ENCODE measurements around the gene P2RY8. TPM values are rescaled to one million over a fixed set of nuclear protein-coding genes. Genes with fewer than 3 reads are reported as not detected.

The P2RY8 gene
- total RNA-seq, 1 experiment from 2014 or later = 0.37 TPM

DNA sequence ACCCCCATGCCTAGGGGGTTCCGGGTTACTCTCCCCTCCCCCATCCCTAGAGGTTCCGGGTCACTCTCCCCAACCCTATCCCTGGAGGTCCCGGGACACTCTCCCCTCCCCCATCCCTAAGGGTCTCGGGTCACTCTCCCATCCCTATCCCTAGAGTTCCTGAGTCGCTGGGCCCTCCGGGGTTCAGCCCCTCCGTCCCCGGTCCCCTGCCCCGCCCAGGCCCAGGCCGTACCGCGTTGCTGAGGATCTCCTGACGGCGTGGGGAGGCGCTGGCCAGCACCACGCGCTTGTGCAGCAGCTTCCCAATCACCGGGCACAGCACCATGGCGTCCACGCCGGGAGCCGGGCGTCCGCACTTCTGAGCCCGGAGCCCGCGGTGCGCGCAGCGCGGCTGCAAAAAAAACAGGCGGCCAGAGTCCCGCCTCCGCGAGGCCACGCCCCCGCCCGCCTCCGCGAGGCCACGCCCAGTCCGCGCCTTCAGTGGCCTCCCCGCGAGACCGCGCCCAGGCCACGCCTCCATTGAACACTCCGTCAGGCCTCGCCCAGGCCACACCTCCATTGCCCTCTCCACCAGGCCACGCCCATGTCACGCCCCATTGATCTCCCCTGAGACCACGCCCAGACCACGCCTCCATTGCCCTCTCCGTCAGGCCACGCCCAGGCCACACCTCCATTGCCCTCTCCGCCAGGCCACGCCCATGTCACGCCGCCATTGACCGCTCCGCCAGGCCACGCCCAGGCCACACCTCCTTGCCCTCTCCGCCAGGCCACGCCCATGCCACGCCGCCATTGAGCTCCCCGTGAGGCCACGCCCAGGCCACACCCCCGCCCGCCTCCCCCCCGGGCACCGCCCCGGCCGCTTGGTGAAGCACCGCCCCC, 84.2 kb downstream of the P2RY8 start, which contains the start of gene ASMTL (continued):
- TF ChIP-seq, protein P1, sequence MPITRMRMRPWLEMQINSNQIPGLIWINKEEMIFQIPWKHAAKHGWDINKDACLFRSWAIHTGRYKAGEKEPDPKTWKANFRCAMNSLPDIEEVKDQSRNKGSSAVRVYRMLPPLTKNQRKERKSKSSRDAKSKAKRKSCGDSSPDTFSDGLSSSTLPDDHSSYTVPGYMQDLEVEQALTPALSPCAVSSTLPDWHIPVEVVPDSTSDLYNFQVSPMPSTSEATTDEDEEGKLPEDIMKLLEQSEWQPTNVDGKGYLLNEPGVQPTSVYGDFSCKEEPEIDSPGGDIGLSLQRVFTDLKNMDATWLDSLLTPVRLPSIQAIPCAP (CRISPR knock-in tag; IDR thresholded peaks at IDR 0.05) = peak; percentile 55; the same call in 1 of the 2 replicates
- TF ChIP-seq MXD4 (CRISPR knock-in tag; IDR thresholded peaks at IDR 0.05; ENCODE audit: borderline replicate concordance) (no peak), ESRRA (CRISPR knock-in tag; IDR thresholded peaks at IDR 0.05; ENCODE audit: borderline replicate concordance) (peak; percentile 47; the same call in 1 of the 2 replicates), NR2C2 (CRISPR knock-in tag; IDR thresholded peaks at IDR 0.05) (peak; percentile 82)
- TF ChIP-seq, protein P2, sequence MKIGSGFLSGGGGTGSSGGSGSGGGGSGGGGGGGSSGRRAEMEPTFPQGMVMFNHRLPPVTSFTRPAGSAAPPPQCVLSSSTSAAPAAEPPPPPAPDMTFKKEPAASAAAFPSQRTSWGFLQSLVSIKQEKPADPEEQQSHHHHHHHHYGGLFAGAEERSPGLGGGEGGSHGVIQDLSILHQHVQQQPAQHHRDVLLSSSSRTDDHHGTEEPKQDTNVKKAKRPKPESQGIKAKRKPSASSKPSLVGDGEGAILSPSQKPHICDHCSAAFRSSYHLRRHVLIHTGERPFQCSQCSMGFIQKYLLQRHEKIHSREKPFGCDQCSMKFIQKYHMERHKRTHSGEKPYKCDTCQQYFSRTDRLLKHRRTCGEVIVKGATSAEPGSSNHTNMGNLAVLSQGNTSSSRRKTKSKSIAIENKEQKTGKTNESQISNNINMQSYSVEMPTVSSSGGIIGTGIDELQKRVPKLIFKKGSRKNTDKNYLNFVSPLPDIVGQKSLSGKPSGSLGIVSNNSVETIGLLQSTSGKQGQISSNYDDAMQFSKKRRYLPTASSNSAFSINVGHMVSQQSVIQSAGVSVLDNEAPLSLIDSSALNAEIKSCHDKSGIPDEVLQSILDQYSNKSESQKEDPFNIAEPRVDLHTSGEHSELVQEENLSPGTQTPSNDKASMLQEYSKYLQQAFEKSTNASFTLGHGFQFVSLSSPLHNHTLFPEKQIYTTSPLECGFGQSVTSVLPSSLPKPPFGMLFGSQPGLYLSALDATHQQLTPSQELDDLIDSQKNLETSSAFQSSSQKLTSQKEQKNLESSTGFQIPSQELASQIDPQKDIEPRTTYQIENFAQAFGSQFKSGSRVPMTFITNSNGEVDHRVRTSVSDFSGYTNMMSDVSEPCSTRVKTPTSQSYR (CRISPR knock-in tag; IDR thresholded peaks at IDR 0.05) = peak; percentile 92
- TF ChIP-seq, protein P3, sequence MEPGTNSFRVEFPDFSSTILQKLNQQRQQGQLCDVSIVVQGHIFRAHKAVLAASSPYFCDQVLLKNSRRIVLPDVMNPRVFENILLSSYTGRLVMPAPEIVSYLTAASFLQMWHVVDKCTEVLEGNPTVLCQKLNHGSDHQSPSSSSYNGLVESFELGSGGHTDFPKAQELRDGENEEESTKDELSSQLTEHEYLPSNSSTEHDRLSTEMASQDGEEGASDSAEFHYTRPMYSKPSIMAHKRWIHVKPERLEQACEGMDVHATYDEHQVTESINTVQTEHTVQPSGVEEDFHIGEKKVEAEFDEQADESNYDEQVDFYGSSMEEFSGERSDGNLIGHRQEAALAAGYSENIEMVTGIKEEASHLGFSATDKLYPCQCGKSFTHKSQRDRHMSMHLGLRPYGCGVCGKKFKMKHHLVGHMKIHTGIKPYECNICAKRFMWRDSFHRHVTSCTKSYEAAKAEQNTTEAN (CRISPR knock-in tag; IDR thresholded peaks at IDR 0.05) = no peak

DNA sequence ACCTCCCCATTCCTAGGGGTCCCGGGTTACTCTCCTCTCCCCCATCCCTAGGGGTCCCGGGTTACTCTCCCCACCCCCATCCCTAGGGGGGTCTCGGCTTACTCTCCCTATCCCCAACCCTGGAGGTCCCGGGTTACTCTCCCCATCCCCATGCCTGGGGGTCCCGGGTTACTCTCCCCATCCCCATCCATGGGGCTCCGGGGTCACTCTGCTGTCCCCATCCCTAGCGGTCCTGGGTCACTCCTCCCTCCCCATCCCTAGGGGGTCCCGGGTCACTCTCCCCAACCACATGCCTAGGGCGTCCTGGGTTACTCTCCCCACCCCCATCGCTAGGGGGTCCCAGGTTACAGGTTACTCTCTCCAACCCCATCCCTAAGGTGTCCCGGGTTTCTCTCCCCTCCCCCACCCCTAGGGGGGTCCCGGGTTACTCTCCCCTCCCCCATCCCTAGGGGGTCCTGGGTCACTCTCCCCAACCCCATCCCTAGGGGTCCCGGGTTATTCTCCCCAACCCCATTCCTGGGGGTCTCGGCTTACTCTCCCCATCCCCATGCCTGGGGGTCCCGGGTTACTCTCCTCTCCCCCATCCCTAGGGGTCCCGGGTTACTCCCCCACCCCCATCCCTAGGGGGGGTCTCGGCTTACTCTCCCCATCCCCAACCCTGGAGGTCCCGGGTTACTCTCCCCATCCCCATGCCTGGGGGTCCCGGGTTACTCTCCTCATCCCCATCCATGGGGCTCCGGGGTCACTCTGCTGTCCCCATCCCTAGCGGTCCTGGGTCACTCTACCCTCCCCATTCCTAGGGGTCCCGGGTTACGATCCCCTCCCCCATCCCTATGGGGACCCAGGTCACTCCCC, 85.1 kb downstream of the P2RY8 start:
- peaks cover 33% of the 10 kb centered on the region for H3K36me3 Mint-ChIP-seq
- peaks cover 32% of the 10 kb centered on the region for H3K9me3 Mint-ChIP-seq
- no peak for ATAC-seq
- H3K27ac Mint-ChIP-seq = no peak overlapping the region
- H3K4me3 Mint-ChIP-seq = peak overlapping the region; percentile 83
- no peak for DNase-seq (ENCODE audit: low spot score)
- TF ChIP-seq, protein P4, sequence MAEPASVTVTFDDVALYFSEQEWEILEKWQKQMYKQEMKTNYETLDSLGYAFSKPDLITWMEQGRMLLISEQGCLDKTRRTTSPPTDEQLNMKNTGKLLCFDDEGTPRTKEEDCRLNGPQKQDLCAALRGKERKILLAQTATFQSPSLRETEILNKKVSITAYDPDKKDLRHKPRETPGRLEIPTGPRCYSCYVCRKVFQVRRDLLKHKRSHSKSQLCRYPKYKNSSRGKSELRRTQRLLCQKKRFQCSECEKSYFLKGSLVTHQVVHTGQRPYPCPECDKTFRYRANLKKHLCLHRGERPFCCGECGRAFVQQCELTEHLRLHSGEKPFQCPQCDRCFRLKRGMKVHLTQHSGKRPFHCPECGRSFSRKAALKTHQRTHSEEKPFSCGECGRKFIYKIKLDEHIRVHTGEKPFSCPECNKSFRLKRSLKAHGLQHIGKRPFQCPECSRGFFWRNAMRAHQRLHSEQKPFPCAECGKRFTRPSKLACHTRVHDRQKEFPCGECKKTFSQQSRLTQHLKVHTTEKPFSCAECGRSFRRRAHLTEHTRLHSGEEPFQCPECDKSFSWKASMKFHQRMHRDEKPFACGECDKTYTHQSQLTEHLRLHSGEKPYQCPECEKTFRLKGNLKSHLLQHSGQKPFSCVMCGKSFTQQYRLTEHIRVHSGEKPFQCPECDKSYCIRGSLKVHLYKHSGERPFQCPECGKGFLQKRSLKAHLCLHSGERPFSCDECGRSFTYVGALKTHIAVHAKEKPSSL (CRISPR knock-in tag; conservative IDR thresholded peaks at IDR 0.05) = no peak
- no peak for TF ChIP-seq ZBTB21 (CRISPR knock-in tag; IDR thresholded peaks at IDR 0.05; ENCODE audit: borderline replicate concordance)
- TF ChIP-seq NFATC4 (CRISPR knock-in tag; IDR thresholded peaks at IDR 0.05) = no peak
- TF ChIP-seq HMGA2 (CRISPR knock-in tag; IDR thresholded peaks at IDR 0.05) = no peak
- no peak for TF ChIP-seq RORB (CRISPR knock-in tag; IDR thresholded peaks at IDR 0.05)
- POLR2A ChIA-PET = no interaction called here
- H3K27me3 Mint-ChIP-seq (ENCODE audit: low read depth) = no peaks in the 10 kb centered on the region
- H3K4me1 Mint-ChIP-seq = no peaks in the 10 kb centered on the region
- CTCF ChIA-PET = no interaction called here

DNA sequence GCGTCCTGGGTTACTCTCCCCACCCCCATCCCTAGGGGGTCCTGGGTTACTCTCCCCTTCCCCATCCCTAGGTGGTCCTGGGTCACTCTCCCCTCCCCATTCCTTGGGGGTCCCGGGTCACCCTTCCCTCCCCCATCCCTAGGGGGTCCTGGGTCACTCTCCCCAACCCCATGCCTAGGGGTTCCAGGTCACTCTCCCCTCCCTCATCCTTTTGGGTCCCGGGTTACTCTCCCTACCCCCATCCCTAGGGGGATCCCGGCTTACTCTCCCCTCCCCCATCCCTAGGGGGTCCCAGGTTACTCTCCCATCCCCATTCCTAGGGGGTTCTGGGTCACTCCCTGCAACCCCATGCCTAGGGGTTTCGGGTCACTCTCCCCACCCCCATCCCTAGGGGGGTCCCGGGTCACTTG, 85.7 kb downstream of the P2RY8 start:
- Mint-ChIP-seq H3K36me3 (peaks cover 38% of the 10 kb centered on the region), H3K4me1 (no peaks in the 10 kb centered on the region), H3K27ac (no peak overlapping the region), H3K9me3 (peaks cover 33% of the 10 kb centered on the region), H3K4me3 (peak overlapping the region; percentile 83), H3K27me3 (ENCODE audit: low read depth) (no peaks in the 10 kb centered on the region)
- ChIA-PET CTCF (no interaction called here), POLR2A (no interaction called here)
- ATAC-seq (no peak), DNase-seq (ENCODE audit: low spot score) (no peak)
- TF ChIP-seq, protein P5, sequence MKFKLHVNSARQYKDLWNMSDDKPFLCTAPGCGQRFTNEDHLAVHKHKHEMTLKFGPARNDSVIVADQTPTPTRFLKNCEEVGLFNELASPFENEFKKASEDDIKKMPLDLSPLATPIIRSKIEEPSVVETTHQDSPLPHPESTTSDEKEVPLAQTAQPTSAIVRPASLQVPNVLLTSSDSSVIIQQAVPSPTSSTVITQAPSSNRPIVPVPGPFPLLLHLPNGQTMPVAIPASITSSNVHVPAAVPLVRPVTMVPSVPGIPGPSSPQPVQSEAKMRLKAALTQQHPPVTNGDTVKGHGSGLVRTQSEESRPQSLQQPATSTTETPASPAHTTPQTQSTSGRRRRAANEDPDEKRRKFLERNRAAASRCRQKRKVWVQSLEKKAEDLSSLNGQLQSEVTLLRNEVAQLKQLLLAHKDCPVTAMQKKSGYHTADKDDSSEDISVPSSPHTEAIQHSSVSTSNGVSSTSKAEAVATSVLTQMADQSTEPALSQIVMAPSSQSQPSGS (CRISPR knock-in tag; IDR thresholded peaks at IDR 0.05; ENCODE audit: borderline replicate concordance, low read depth) = no peak
- TF ChIP-seq JUN (CRISPR knock-in tag; IDR thresholded peaks at IDR 0.05) (no peak), JAZF1 (CRISPR knock-in tag; IDR thresholded peaks at IDR 0.05) (no peak), ZNF219 (CRISPR knock-in tag; IDR thresholded peaks at IDR 0.05; ENCODE audit: borderline replicate concordance) (no peak), TCF7 (CRISPR knock-in tag; IDR thresholded peaks at IDR 0.05; ENCODE audit: low read depth) (no peak), ESRRA (CRISPR knock-in tag; IDR thresholded peaks at IDR 0.05; ENCODE audit: borderline replicate concordance) (no peak), IRF2 (CRISPR knock-in tag; IDR thresholded peaks at IDR 0.05; ENCODE audit: borderline replicate concordance, low read depth) (no peak)
- TF ChIP-seq, protein P6, sequence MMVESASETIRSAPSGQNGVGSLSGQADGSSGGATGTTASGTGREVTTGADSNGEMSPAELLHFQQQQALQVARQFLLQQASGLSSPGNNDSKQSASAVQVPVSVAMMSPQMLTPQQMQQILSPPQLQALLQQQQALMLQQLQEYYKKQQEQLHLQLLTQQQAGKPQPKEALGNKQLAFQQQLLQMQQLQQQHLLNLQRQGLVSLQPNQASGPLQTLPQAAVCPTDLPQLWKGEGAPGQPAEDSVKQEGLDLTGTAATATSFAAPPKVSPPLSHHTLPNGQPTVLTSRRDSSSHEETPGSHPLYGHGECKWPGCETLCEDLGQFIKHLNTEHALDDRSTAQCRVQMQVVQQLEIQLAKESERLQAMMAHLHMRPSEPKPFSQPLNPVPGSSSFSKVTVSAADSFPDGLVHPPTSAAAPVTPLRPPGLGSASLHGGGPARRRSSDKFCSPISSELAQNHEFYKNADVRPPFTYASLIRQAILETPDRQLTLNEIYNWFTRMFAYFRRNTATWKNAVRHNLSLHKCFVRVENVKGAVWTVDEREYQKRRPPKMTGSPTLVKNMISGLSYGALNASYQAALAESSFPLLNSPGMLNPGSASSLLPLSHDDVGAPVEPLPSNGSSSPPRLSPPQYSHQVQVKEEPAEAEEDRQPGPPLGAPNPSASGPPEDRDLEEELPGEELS (CRISPR knock-in tag; IDR thresholded peaks at IDR 0.05) = no peak
